ENCODE data around the gene SH3TC1. TPM values are rescaled to one million over a fixed set of nuclear protein-coding genes. Genes with fewer than 3 reads are reported as not detected.

SH3TC1 gene
- total RNA-seq, 4 donors from 2014 or later = 13.7 to 18.7 (median 15.2) TPM

DNA sequence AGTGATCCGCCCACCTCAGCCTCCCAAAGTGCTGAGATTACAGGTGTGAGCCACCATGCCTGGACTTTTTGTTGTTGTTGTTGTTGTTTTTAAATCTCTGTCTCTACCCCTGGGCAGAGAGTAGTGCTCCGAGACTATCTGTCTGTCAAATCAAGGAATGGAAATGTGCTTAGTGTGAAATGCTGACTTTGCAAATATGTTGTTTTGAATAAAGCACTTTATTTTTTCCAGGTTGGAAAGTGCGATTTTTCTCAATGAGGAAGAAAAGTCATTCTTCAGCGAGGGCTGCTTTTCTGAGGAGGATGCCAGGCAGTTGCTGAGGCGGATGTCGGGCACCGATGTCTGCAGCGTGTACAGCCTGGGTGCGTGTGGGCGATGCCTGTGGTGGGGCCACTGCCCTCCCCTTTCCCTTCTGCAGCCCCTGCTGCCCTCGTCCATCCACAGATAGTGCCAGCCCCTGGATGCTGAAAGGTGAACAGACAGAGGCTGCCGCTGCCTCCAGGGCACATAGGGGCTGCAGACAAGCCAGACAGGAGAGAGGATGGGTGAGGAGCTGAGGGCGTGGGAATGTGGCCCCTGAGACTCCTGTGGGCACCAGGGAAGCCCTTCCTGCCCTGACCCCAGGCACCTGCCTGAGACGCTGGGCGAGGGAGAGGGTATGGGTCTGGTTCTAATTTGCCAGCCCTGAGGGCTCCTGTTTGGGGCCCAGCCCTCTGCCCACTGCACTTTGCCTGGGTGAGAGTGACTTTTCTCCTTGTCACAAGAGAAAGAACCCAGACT, 23.7 kb downstream of the SH3TC1 start:
- DNase-seq (ENCODE audit: extremely low spot score) = no peak
- H3K27me3 ChIP-seq = no peaks in the 10 kb centered on the region
- TF ChIP-seq, protein P1, sequence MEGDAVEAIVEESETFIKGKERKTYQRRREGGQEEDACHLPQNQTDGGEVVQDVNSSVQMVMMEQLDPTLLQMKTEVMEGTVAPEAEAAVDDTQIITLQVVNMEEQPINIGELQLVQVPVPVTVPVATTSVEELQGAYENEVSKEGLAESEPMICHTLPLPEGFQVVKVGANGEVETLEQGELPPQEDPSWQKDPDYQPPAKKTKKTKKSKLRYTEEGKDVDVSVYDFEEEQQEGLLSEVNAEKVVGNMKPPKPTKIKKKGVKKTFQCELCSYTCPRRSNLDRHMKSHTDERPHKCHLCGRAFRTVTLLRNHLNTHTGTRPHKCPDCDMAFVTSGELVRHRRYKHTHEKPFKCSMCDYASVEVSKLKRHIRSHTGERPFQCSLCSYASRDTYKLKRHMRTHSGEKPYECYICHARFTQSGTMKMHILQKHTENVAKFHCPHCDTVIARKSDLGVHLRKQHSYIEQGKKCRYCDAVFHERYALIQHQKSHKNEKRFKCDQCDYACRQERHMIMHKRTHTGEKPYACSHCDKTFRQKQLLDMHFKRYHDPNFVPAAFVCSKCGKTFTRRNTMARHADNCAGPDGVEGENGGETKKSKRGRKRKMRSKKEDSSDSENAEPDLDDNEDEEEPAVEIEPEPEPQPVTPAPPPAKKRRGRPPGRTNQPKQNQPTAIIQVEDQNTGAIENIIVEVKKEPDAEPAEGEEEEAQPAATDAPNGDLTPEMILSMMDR (IDR thresholded peaks at IDR 0.05) = no peak
- TF ChIP-seq EP300 (IDR thresholded peaks at IDR 0.05) (no peak), POLR2AphosphoS5 (IDR thresholded peaks at IDR 0.05) (no peak), POLR2A (IDR thresholded peaks at IDR 0.05; ENCODE audit: low read depth) (no peak)
- no peaks in the 10 kb centered on the region for H3K9me3 ChIP-seq
- intact Hi-C loops (cut with DNase I) = no loop called here
- H3K4me3 ChIP-seq = no peak overlapping the region
- WGBS = 92% methylated on average over 15 of the region's 15 CpGs
- H3K4me1 ChIP-seq = peaks cover 3 to 18% (median 7%) of the 10 kb centered on the region in 4 donors
- H3K27ac ChIP-seq (replicated peaks in 1 of 4) = no peak overlapping the region
- peaks cover 0 to 78% (median 27%) of the 10 kb centered on the region in 4 donors for H3K36me3 ChIP-seq

GRCh38 chr4:8224267-8224974, 25.3 kb downstream of the SH3TC1 start:
- DNase-seq (ENCODE audit: extremely low spot score) = no peak
- no peaks in the 10 kb centered on the region for H3K27me3 ChIP-seq
- no peaks in the 10 kb centered on the region for H3K9me3 ChIP-seq
- WGBS = 92% methylated on average over 12 of the region's 12 CpGs
- no peak overlapping the region for H3K27ac ChIP-seq (replicated peaks in 1 of 4)
- peaks cover 0 to 76% (median 22%) of the 10 kb centered on the region in 4 donors for H3K36me3 ChIP-seq
- TF ChIP-seq EP300 (IDR thresholded peaks at IDR 0.05) = no peak
- TF ChIP-seq, protein P1 (IDR thresholded peaks at IDR 0.05) = no peak
- intact Hi-C loops (cut with DNase I) = no loop called here
- H3K4me1 ChIP-seq = peaks cover 16 to 31% (median 20%) of the 10 kb centered on the region in 4 donors
- H3K4me3 ChIP-seq = no peak overlapping the region

DNA sequence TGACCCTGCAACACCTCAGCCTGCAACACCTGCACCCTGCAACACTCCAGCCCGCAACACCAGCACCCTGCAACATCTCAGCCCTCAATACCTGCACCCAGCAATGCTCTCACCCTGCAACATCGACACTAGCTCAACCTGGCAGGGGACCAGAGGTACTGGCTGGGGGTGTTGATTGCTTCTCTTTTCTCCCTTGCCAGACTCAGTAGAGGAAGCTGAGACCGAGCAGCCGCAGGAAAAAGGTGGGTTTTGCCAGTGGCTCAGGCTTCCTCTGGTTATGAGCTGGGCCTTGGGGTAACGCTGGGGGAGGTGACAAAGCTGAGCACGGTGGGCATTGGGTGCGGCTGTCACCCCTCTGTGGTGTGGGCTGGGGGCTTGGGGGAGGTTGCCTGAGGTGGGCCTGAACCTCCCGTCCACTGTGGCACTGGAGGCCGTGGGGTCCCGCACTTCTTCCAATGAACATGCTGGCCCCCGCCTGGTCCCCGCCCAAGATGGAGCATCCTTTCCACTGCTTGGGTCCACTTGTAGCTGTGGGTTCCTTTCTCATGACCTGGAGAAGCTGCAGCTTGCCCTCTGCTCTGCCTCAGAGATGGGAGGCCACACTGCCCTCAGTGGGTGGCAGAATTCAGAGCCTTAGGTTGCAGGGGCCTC, 26.0 kb downstream of the SH3TC1 start:
- H3K4me1 ChIP-seq = peaks cover 16 to 31% (median 20%) of the 10 kb centered on the region in 4 donors
- H3K27me3 ChIP-seq = no peaks in the 10 kb centered on the region
- H3K9me3 ChIP-seq = no peaks in the 10 kb centered on the region
- peaks cover 0 to 70% (median 18%) of the 10 kb centered on the region in 4 donors for H3K36me3 ChIP-seq
- WGBS = 100% methylated on average over 1 of the region's 12 CpGs
- TF ChIP-seq, protein P1 (IDR thresholded peaks at IDR 0.05) = no peak
- TF ChIP-seq POLR2AphosphoS5 (IDR thresholded peaks at IDR 0.05) (no peak), POLR2A (IDR thresholded peaks at IDR 0.05; ENCODE audit: low read depth) (no peak)
- no peak overlapping the region for H3K27ac ChIP-seq (replicated peaks in 1 of 4)
- intact Hi-C loops (cut with DNase I) = no loop called here
- no peak for DNase-seq (ENCODE audit: extremely low spot score)
- H3K4me3 ChIP-seq = no peak overlapping the region

- peaks cover 0 to 62% (median 17%) of the 10 kb centered on the region in 4 donors for H3K36me3 ChIP-seq
- H3K27ac ChIP-seq (replicated peaks in 1 of 4) = no peak overlapping the region
- intact Hi-C loops (cut with DNase I) = no loop called here
- no peaks in the 10 kb centered on the region for H3K27me3 ChIP-seq
- no peak overlapping the region for H3K4me3 ChIP-seq
- H3K4me1 ChIP-seq = peaks cover 16 to 31% (median 20%) of the 10 kb centered on the region in 4 donors
- TF ChIP-seq, protein P1 (IDR thresholded peaks at IDR 0.05) = no peak
- no peak for TF ChIP-seq POLR2AphosphoS5 (IDR thresholded peaks at IDR 0.05)
- no peak for TF ChIP-seq EP300 (IDR thresholded peaks at IDR 0.05)
- TF ChIP-seq POLR2A (IDR thresholded peaks at IDR 0.05; ENCODE audit: low read depth) = no peak
- H3K9me3 ChIP-seq = no peaks in the 10 kb centered on the region
- DNase-seq (ENCODE audit: extremely low spot score) = no peak
- WGBS = 74% methylated on average over 10 of the region's 10 CpGs
Measured at GRCh38 chr4:8225706-8226443, 26.8 kb downstream of the SH3TC1 start.

All from esophagus muscularis mucosa (tissue), 4 donors.